Liver (tissue), 3 donors: ENCODE measurements around the gene TRIM7.

Experiments
- CTCF ChIP-seq: fragments of 150-350 bp; IDR thresholded peaks from 2 replicates; pipeline ENCODE4 v1.5.1; 2017; ENCODE audit warnings: improper control_type of control experiment, low read depth, low read length; ENCODE audit not compliant: missing input control
- GABPA ChIP-seq, 2 donors: IDR thresholded peaks in 1 of 2; conservative IDR thresholded peaks in 1 of 2; 2 replicates each; pipeline ENCODE4 v1.6.1; 2016; ENCODE audit warnings: antibody characterized with exemption in 2 of 2, mild to moderate bottlenecking in 1 of 2, moderate library complexity in 1 of 2
- RAD21 ChIP-seq, 2 donors: IDR thresholded peaks; 2 replicates each; pipeline ENCODE4 v1.6.1; 2016; ENCODE audit warnings: antibody characterized with exemption in 2 of 2, mild to moderate bottlenecking in 2 of 2
- REST ChIP-seq: IDR thresholded peaks from 2 replicates; pipeline ENCODE4 v1.6.1; 2016; ENCODE audit warnings: antibody characterized with exemption, mild to moderate bottlenecking
- SP1 ChIP-seq: IDR thresholded peaks from 2 replicates; pipeline ENCODE4 v1.6.1; 2018; ENCODE audit warnings: antibody characterized with exemption, mild to moderate bottlenecking
- TAF1 ChIP-seq: conservative IDR thresholded peaks from 2 replicates; pipeline ENCODE4 v1.6.1; 2016; ENCODE audit warnings: antibody characterized with exemption, mild to moderate bottlenecking
- TF ChIP-seq, protein P1 (sequence below): IDR thresholded peaks from 2 replicates; pipeline ENCODE4 v1.6.1; 2016; ENCODE audit warnings: antibody characterized with exemption
- TF ChIP-seq, protein P2 (sequence below): IDR thresholded peaks from 2 replicates; pipeline ENCODE4 v1.6.1; 2016; ENCODE audit warnings: antibody characterized with exemption
- donor health status: healthy.
- donor health status: healthy.

- TF ChIP-seq CTCF (no peak), TAF1 (no peak), REST (no peak), SP1 (no peak), RAD21 (IDR thresholded peaks at IDR 0.05) (no peak), GABPA (IDR thresholded peaks at IDR 0.05 in 1 of 2, conservative IDR thresholded peaks at IDR 0.05 in 1 of 2) (no peak)
- TF ChIP-seq, protein P1, sequence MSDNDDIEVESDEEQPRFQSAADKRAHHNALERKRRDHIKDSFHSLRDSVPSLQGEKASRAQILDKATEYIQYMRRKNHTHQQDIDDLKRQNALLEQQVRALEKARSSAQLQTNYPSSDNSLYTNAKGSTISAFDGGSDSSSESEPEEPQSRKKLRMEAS, result no peak
- TF ChIP-seq, protein P2, sequence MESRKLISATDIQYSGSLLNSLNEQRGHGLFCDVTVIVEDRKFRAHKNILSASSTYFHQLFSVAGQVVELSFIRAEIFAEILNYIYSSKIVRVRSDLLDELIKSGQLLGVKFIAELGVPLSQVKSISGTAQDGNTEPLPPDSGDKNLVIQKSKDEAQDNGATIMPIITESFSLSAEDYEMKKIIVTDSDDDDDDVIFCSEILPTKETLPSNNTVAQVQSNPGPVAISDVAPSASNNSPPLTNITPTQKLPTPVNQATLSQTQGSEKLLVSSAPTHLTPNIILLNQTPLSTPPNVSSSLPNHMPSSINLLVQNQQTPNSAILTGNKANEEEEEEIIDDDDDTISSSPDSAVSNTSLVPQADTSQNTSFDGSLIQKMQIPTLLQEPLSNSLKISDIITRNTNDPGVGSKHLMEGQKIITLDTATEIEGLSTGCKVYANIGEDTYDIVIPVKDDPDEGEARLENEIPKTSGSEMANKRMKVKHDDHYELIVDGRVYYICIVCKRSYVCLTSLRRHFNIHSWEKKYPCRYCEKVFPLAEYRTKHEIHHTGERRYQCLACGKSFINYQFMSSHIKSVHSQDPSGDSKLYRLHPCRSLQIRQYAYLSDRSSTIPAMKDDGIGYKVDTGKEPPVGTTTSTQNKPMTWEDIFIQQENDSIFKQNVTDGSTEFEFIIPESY, result no peak
Observed at GRCh38 chr5:181182651-181183050, 22.3 kb downstream of the TRIM7 start.
